ENCODE results near the gene ESR2.
A peak's percentile ranks its signal among the peaks of the same experiment; 100 is the strongest.

ESR2 gene

GRCh38 chr14:64265222-64265621 lies 28.9 kb downstream of the ESR2 start:
- no peak for DNase-seq

DNA sequence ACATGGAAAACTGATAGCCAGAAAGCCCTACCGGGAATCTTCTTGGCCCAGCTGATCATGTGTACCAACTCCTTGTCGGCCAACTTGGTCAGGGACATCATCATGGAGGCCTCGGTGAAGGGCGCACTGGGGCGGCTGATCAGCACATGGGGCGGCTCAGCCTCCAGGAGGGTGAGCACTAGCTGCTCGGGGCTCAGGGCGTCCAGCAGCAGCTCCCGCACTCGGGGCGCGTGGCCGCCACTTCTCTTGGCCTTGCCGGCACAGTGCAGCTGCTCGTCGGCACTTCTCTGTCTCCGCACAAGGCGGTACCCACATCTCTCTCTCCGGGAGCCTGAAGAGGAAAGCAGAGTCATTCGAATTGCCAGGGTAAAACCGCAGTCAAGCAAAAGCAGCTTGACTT lies 33.8 kb downstream of the ESR2 start:
- DNase-seq, result no peak

GRCh38 chr14:64255756-64256155 lies 38.4 kb downstream of the ESR2 start:
- DNase-seq, result no peak

- peak; percentile 77 for DNase-seq
Measured at GRCh38 chr14:64253672-64254071, 40.5 kb downstream of the ESR2 start.

GRCh38 chr14:64249363-64249762 lies 44.8 kb downstream of the ESR2 start:
- DNase-seq, result no peak

GRCh38 chr14:64248689-64249088 lies 45.5 kb downstream of the ESR2 start:
- DNase-seq, result no peak

DNA sequence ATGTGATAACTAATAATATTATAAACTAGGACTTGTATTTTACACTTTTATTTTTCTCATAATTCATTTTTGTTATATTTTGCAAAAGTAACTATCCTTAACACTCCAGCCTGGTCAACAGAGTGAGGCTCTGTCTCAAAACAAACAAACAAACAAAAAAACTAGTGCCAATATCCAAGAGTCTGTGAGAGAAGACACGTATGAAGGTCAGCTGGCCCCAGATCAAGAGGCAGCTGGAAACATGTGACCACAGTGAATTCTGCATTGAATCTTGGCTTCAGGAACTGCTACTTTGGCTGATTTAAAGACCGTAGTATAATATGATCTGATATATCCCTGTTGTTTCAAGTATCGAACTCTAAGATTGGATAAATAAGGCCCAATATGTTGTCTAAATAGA lies 47.0 kb downstream of the ESR2 start:
- no peak for DNase-seq

DNA sequence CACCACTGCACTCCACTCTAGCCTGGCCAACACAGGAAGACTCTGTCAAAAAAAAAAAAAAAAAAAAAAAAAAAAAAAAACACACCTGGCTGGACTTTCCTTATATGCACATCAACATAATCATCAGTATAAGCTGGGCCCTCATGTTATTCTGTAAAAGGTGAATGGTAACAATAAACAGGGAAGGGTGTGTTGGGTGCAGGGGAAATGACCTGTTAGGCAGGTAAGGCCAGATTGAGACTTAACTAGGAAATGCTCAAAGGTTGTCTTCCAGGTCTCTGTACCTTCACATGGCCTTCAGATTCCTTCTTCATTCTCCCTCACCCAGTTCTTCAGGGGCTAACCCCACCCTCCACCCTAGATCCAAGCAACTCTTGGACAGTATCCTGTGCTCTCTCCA lies 47.5 kb downstream of the ESR2 start:
- no peak for DNase-seq

- DNase-seq, result no peak
Measured at GRCh38 chr14:64245491-64245890, 48.7 kb downstream of the ESR2 start.

- DNase-seq, result no peak
Measured at GRCh38 chr14:64244279-64244678, 49.9 kb downstream of the ESR2 start.

DNA sequence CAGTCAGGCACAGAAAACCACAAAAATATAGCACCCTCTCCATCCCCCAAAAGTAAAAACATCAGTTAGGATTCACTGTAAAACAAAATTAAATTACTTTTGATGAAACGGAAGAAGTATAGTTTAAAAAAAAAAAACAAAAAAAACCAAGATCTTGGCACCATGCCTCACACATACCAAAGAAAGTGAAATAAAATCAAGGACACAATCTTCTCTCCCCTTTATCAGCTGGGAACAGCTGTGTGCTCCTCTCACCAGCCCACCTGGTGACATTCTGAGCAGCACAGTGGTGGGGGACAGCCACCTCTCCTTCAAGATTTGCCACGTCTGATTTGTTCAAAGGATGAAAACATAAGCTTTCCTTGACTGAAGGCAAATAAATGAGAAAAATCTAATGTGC lies 55.5 kb downstream of the ESR2 start:
- DNase-seq, result no peak

DNA sequence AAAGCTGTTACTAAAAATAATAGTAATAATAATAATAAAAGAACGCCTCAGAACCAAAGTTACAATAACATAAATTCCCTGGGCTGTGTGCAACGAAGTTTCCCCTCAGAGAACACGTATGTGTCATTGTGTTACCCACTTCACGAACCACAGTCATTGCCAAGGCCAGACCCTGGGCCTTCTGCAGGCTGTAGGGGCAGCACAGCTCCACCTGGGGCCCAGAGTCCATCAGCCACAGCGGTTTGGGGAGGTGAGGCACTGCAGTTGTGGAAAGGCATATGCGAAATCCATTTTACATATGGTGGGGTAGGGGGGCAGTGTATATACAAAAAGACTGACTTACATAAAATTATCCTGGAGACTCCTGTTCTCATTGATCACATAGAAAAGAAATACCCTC lies 56.1 kb downstream of the ESR2 start:
- DNase-seq, result no peak

DNA sequence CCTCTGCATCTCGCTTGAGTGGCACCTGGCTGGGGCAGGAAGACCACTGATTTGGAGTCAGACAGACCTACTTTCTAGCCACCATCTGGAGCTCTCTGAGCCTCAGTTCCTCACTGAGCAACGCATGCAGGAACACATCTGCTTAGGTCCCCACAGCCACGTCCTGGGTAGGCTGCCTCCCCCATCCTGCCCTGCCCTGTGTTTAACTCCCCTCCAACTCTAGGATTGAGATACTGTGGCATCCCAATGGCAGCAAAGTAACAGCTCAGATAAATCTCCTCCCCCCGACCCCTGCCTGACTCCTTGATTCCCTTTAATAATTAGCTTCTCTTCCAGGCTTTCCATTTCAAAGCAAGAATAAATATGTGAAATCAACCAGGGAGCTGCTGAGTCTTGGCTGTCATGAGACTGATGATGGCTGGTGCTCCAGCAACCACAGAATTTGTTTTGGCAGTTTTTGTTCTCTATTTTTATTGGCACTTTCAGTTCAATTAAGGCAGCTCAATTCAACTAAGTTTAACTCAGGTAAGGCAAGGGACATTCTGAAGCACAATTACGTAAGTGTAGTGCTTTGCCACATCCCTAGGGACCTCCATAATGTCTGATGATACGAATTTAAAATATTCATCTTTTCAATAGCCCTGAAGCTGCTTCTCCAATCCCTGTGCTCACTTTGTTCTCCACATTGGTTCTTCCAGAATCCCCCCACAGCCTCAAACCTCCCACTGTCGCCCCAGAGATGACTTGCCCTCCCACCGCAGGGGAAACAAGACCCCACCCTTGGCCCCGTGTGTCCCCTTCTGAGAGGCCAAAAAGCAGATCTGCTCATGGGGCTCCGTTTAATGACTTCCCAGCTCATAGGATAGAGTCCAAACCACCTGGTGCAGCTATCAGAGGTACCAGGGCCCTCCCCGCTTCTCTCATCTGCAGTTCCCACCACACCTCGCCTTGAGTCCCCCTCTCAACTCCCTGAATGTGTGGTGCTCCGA lies 58.2 kb downstream of the ESR2 start:
- DNase-seq, result no peak

DNA sequence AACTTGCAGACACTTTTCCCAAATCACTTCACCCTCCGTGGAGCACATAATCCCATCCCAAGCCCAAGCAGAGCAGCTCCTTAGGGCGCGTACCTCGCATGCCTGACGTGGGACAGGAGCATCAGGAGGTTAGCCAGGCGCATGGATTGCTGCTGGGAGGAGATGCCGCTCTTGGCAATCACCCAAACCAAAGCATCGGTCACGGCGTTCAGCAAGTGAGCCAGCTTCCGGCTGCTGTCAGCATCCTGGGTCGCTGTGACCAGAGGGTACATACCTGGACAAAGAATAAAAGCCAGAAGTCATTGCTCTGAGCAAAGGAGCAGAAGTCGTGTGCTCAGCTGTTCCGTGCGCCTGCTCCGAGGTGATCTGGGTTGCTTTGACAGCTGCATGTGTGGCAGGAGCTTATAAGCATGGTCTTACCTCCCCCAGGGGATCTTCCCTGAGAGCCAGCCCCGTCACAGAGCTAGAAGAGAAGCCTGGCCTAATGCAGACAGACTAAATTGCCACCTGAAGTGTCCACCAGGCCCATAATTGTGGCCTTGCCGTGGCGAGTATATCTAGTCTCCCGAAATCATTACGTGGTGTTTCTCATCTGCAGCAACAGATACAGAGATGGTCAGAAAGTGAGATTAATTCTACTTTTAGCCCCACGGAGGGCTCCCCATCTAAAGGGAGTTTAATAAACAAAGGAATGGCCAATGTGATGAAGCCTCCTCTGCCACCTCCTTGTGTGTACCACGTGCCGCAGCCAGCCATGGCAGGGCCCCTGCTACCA lies 59.1 kb downstream of the ESR2 start:
- peak; percentile 17 for DNase-seq

- peak; percentile 11 for DNase-seq
Measured at GRCh38 chr14:64233531-64234190, 60.5 kb downstream of the ESR2 start.

- DNase-seq, result no peak
Measured at GRCh38 chr14:64232944-64233343, 61.2 kb downstream of the ESR2 start.

DNA sequence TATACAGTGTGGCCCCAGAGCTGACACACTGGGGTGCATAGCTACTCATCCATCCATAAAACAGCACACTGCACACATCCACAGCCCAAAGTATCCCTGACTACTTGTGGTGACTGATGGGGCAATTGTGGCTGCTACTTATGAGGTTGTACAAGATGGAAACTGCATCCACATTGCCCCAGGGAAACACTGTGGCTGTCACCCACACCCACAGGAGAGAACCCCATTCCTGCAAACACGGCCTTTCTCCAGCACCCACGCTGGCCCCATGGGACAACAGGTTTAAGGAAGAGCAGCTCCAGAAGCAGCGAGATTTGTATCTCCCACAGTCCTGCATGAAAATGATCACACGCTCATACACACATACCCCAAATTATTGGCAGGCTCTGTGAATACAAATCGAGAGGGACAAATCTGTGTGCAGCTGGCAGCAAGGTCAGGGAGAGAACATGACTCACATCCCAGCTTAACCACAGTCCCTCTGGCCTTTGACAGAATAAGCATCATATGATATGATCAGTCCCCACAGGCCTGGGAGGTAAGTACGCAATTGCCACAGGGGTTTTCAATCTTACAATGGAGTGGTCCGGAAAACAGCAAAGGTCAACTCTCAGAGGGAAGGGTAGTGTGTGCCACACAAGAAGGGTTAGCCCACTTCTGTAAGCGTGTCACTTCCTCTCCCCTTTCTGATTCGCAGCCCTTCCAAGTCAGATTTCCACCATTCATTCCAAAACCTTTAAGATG lies 61.9 kb downstream of the ESR2 start:
- peak; percentile 49 for DNase-seq

DNA sequence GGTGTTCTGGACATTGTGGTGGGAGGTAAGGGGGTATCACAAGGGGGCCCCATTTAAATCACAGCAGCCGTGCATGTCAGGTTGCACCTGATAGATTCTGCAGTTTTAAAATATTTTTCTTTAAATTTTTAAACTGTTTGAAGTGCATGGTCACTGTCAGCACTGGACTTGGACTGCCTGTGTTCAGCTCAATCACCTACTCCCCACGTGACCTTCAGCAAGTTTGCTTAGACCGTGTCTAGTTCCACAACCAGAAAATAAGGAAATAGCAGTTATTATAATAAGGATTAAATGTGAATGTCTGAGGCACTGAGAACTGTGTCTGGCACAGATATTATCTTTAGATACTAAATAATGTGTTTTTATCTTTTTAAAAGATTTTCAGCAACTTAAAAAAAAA lies 64.7 kb downstream of the ESR2 start:
- no peak for DNase-seq

GRCh38 chr14:64227856-64228255 lies 66.3 kb downstream of the ESR2 start:
- no peak for DNase-seq

- no peak for DNase-seq
Measured at GRCh38 chr14:64225151-64225757, 68.9 kb downstream of the ESR2 start.

DNA sequence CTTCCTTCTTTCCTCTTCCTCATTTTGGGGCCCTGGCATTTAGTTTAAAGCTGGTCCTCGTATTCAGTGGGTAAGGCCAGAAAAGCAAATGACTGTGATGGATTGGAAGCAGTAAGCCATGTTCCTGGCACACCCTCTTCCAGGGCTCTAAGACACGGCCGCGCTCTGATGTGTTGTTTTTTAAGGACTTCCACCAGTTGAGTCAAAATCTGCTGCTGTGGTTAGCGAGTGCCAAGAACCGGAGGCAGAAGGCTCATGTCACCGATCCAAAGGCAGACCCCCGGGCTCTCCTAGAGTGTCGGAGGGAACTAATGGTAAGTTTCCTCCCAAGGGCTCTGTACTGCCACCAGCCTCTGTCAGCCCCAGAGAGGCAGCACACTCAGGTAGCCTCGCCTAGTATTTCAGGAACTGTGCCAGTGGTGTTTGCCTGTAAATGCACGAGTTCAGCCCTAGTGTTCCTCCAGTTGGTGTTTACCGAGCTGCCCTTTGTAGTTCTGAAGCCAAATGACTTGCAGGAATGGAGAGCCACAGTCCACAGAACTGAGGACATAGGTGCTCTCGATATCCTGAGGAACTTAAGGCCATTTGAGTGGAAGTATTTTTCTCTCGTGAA lies 72.7 kb downstream of the ESR2 start:
- DNase-seq, result no peak

DNA sequence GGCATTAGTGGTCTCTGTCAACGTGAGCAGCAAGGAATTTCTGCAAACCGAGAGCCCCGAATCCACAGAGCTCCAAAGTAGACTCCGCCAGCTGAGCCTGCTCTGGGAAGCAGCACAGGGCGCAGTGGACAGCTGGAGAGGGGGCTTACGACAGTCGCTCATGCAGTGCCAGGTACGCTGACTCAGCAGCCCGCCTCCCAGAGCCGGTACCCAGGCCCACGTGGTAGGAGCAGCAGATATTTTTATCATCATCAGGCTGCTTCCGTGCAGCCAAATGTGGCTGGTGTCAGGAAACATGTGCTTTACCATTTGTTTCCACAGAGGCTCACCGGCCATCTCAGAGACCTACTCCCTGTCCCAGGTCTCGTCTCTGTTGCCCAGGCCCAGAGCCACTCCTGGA lies 73.7 kb downstream of the ESR2 start:
- DNase-seq, result no peak

All from fibroblast of skin of back (primary cell).